ENCODE data around the gene CACNB4. TPM values are rescaled to one million over a fixed set of nuclear protein-coding genes. Genes with fewer than 3 reads are reported as not detected.

CACNB4 gene
- total and polyA plus RNA-seq, 10 of the 15 experiments (the other 5 are each of a cell fraction or from before 2014, with no cell fraction given), result 2.0 to 21.6 (median 9.3) TPM

- TF ChIP-seq, protein P1, sequence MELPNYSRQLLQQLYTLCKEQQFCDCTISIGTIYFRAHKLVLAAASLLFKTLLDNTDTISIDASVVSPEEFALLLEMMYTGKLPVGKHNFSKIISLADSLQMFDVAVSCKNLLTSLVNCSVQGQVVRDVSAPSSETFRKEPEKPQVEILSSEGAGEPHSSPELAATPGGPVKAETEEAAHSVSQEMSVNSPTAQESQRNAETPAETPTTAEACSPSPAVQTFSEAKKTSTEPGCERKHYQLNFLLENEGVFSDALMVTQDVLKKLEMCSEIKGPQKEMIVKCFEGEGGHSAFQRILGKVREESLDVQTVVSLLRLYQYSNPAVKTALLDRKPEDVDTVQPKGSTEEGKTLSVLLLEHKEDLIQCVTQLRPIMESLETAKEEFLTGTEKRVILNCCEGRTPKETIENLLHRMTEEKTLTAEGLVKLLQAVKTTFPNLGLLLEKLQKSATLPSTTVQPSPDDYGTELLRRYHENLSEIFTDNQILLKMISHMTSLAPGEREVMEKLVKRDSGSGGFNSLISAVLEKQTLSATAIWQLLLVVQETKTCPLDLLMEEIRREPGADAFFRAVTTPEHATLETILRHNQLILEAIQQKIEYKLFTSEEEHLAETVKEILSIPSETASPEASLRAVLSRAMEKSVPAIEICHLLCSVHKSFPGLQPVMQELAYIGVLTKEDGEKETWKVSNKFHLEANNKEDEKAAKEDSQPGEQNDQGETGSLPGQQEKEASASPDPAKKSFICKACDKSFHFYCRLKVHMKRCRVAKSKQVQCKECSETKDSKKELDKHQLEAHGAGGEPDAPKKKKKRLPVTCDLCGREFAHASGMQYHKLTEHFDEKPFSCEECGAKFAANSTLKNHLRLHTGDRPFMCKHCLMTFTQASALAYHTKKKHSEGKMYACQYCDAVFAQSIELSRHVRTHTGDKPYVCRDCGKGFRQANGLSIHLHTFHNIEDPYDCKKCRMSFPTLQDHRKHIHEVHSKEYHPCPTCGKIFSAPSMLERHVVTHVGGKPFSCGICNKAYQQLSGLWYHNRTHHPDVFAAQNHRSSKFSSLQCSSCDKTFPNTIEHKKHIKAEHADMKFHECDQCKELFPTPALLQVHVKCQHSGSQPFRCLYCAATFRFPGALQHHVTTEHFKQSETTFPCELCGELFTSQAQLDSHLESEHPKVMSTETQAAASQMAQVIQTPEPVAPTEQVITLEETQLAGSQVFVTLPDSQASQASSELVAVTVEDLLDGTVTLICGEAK (IDR thresholded peaks at IDR 0.05; ENCODE audit: borderline replicate concordance), result no peak
- TF ChIP-seq PBX3 (IDR thresholded peaks at IDR 0.05; ENCODE audit: insufficient replicate concordance, low read depth, low read length) (no peak), ZNF217 (IDR thresholded peaks at IDR 0.05) (no peak), SP1 (IDR thresholded peaks at IDR 0.05; ENCODE audit: low read depth, low read length) (no peak)
Measured at GRCh38 chr2:151878655-151879563, 219.9 kb downstream of the CACNB4 start (continued).

- Histone ChIP-seq H4K20me1 (ENCODE audit: control insufficient read depth, insufficient read depth) (no peaks in the 10 kb centered on the region), H3K9ac (ENCODE audit: control insufficient read depth, insufficient read depth, low read length) (no peak overlapping the region), H3K27me3 (replicated peaks in 1 of 2; ENCODE audit: control insufficient read depth in 2 of 2, insufficient read depth in 2 of 2, low read length in 1 of 2) (no peaks in the 10 kb centered on the region), H3K27ac (ENCODE audit: control insufficient read depth, insufficient read depth) (no peak overlapping the region), H3K4me3 (no peak overlapping the region), H3K79me2 (ENCODE audit: control insufficient read depth, insufficient read depth, low read length) (no peaks in the 10 kb centered on the region), H2AFZ (ENCODE audit: control insufficient read depth, low read depth, low read length) (no peak overlapping the region), H3K4me2 (ENCODE audit: control insufficient read depth, insufficient read depth) (no peak overlapping the region), H3K36me3 (ENCODE audit: control insufficient read depth in 2 of 2, insufficient read depth in 2 of 2, low read length in 1 of 2) (no peaks in the 10 kb centered on the region), H3K4me1 (ENCODE audit: control insufficient read depth, insufficient read depth, low read length) (no peaks in the 10 kb centered on the region), H3K9me3 (replicated peaks; ENCODE audit: control insufficient read depth, insufficient read depth, low read length) (no peaks in the 10 kb centered on the region)
- FAIRE-seq, result no peak
- BruUV-seq (replicated peaks), result no TSS peak
- in situ Hi-C loops (cut with MboI), result no loop called here
- SMC1A ChIA-PET (ENCODE audit: uncharacterized antibody, unreplicated experiment), result interaction anchor here (1.0 to 1.4 kb wide), 3 partner anchors 9 to 16 kb away, joined by 3 to 4 read pairs (median 3); no protein-coding TSS in a partner anchor
- RAD21 ChIA-PET (ENCODE audit: unreplicated experiment), result interaction anchor here (0.7 to 0.9 kb wide), 2 partner anchors 52 to 109 kb away, joined by 3 read pairs; no protein-coding TSS in a partner anchor
- POLR2A ChIA-PET, result no interaction called here
- ATAC-seq, result no peak
- intact Hi-C loops (cut with micrococcal nuclease; ENCODE audit: unreplicated experiment), result no loop called here
- no peak for DNase-seq (ENCODE audit: low read depth, low spot score)
- CTCF ChIA-PET, result interaction anchor here (1.9 kb wide), 1 partner anchor 147 kb away, joined by 10 read pairs; no protein-coding TSS in a partner anchor
- TF ChIP-seq CTCF (IDR thresholded peaks at IDR 0.05 in 2 of 3, conservative IDR thresholded peaks at IDR 0.05 in 1 of 3; ENCODE audit: control insufficient read depth in 2 of 3, extremely low read depth in 1 of 3, insufficient read depth in 1 of 3, low read depth in 3 of 3, low read length in 3 of 3) (no peak), FOXM1 (IDR thresholded peaks at IDR 0.05; ENCODE audit: low read depth, low read length) (no peak)
- TF ChIP-seq, protein P2, sequence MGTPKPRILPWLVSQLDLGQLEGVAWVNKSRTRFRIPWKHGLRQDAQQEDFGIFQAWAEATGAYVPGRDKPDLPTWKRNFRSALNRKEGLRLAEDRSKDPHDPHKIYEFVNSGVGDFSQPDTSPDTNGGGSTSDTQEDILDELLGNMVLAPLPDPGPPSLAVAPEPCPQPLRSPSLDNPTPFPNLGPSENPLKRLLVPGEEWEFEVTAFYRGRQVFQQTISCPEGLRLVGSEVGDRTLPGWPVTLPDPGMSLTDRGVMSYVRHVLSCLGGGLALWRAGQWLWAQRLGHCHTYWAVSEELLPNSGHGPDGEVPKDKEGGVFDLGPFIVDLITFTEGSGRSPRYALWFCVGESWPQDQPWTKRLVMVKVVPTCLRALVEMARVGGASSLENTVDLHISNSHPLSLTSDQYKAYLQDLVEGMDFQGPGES (IDR thresholded peaks at IDR 0.05), result no peak
- TF ChIP-seq, protein P3, sequence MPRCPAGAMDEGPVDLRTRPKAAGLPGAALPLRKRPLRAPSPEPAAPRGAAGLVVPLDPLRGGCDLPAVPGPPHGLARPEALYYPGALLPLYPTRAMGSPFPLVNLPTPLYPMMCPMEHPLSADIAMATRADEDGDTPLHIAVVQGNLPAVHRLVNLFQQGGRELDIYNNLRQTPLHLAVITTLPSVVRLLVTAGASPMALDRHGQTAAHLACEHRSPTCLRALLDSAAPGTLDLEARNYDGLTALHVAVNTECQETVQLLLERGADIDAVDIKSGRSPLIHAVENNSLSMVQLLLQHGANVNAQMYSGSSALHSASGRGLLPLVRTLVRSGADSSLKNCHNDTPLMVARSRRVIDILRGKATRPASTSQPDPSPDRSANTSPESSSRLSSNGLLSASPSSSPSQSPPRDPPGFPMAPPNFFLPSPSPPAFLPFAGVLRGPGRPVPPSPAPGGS (IDR thresholded peaks at IDR 0.05; ENCODE audit: borderline replicate concordance, insufficient read depth, low read depth, low read length, poor library complexity, severe bottlenecking), result no peak
Measured at GRCh38 chr2:151878204-151878603, 220.6 kb downstream of the CACNB4 start.
